Prostate gland (tissue), 2 donors: ENCODE results near the gene DDX52. TPM values are rescaled to one million over a fixed set of nuclear protein-coding genes. Genes with fewer than 3 reads are reported as not detected.

Experiments used
- DNase-seq: peaks from one replicate; pipeline ENCODE4 v3.0.0-alpha.2; 2019; ENCODE audit warnings: low spot score
- H3K27ac ChIP-seq, 2 donors: fragments of 200-600 bp; sonication (generic); 2 replicates each; pipeline ENCODE4 v1.5.1; 2017 to 2019
- H3K27me3 ChIP-seq: fragments of 200-600 bp; sonication (generic); replicated peaks from 2 replicates; pipeline ENCODE4 v1.5.1; 2019; ENCODE audit not compliant: insufficient read depth
- H3K36me3 ChIP-seq, 2 donors: fragments of 200-600 bp; sonication (generic); 1 replicate in 1 of 2; 2 replicates in 1 of 2; pipeline versions ENCODE4 v1.5.1 to v1.8.1; 2017 to 2019
- H3K4me1 ChIP-seq: fragments of 200-600 bp; sonication (generic); replicated peaks from 2 replicates; pipeline ENCODE4 v1.5.1; 2019
- H3K4me3 ChIP-seq, 2 donors: fragments of 200-600 bp; sonication (generic); 2 replicates each; pipeline ENCODE4 v1.5.1; 2017 to 2019
- H3K9me3 ChIP-seq: fragments of 200-600 bp; sonication (generic); 2 replicates; pipeline ENCODE4 v1.5.1; 2017
- POLR2A ChIP-seq: fragments of 450-650 bp; IDR thresholded peaks from one replicate; pipeline ENCODE4 v1.6.1; 2016; ENCODE audit warnings: antibody characterized with exemption, mild to moderate bottlenecking
- POLR2AphosphoS5 ChIP-seq: sonication (generic); formaldehyde crosslinking; IDR thresholded peaks from one replicate; pipeline ENCODE4 v1.6.1; 2017; ENCODE audit warnings: antibody characterized with exemption
- WGBS: methylation state at CpG from one replicate; pipeline ENCODE4 v1.1.5; 2018; 5-methylcytosine and 5-hydroxymethylcytosine counted together
- intact Hi-C: fragments of 100-400 bp; cut with DNase I; formaldehyde crosslinking; loops from one replicate; pipeline ENCODE4 v1.14.2; 2022
- total RNA-seq, 2 donors: library from RNA; depleted of rRNA; stranded (reverse); fragments of >200 nt; gene quantifications; one replicate each; pipeline ENCODE4 v1.1.0, GENCODE V29; 2016
- TF ChIP-seq, protein P1 (sequence below), 4 experiments: fragments of 200-600 bp in 2 of 4; fragments of 450-650 bp in 2 of 4; sonication (generic) in 2 of 4; IDR thresholded peaks; 1 replicate in 3 of 4; 2 replicates in 1 of 4; pipeline ENCODE4 v1.5.1; 2016 to 2019; ENCODE audit warnings: antibody characterized with exemption in 4 of 4, mild to moderate bottlenecking in 2 of 4, moderate library complexity in 2 of 4

Gene DDX52
- total RNA-seq, 2 donors from 2014 or later, result 14.8 to 17.5 TPM

DNA sequence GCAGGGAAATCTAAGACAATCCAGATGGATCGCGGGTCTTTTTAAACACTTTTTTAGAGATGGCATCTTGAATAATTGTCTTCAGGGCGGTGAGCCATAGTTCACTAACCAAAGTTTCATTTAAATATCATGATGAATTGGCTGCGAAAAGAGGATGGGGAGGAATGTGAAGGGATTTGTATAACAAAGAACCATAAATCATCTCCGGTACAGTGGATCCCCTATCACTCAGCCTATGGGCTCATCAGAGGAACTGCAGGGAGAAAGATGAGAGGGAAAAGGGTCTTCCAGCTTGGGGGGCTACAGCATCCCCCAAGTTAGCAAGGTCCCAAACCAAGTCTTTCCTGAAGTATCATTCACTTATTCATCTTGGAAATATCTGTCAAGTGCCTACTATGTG, 16.7 kb upstream of the DDX52 start:
- no peaks in the 10 kb centered on the region for H3K9me3 ChIP-seq
- 80% methylated on average over 5 of the region's 5 CpGs for WGBS
- H3K27ac ChIP-seq, result no peak overlapping the region
- TF ChIP-seq, protein P1, sequence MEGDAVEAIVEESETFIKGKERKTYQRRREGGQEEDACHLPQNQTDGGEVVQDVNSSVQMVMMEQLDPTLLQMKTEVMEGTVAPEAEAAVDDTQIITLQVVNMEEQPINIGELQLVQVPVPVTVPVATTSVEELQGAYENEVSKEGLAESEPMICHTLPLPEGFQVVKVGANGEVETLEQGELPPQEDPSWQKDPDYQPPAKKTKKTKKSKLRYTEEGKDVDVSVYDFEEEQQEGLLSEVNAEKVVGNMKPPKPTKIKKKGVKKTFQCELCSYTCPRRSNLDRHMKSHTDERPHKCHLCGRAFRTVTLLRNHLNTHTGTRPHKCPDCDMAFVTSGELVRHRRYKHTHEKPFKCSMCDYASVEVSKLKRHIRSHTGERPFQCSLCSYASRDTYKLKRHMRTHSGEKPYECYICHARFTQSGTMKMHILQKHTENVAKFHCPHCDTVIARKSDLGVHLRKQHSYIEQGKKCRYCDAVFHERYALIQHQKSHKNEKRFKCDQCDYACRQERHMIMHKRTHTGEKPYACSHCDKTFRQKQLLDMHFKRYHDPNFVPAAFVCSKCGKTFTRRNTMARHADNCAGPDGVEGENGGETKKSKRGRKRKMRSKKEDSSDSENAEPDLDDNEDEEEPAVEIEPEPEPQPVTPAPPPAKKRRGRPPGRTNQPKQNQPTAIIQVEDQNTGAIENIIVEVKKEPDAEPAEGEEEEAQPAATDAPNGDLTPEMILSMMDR (IDR thresholded peaks at IDR 0.05), result no peak
- no peak for TF ChIP-seq POLR2A
- TF ChIP-seq POLR2AphosphoS5, result no peak
- intact Hi-C loops, result loop anchor here (10.0 kb wide), 1 partner anchor 155 kb away; no protein-coding TSS in a partner anchor
- no peaks in the 10 kb centered on the region for H3K27me3 ChIP-seq
- no peaks in the 10 kb centered on the region for H3K36me3 ChIP-seq
- H3K4me3 ChIP-seq, result no peak overlapping the region
- DNase-seq, result no peak
- no peaks in the 10 kb centered on the region for H3K4me1 ChIP-seq

- 86% methylated on average over 1 of the region's 1 CpG for WGBS
- DNase-seq, result no peak
- intact Hi-C loops, result loop anchor here (10.0 kb wide), 1 partner anchor 158 kb away; no protein-coding TSS in a partner anchor
These were observed 14.0 kb upstream of the DDX52 start for GRCh38 chr17:37657202-37657601.

GRCh38 chr17:37651849-37652248, 8.6 kb upstream of the DDX52 start:
- 77% methylated on average over 2 of the region's 2 CpGs for WGBS
- no peak overlapping the region for H3K27ac ChIP-seq
- no peaks in the 10 kb centered on the region for H3K9me3 ChIP-seq
- no peaks in the 10 kb centered on the region for H3K27me3 ChIP-seq
- no peaks in the 10 kb centered on the region for H3K36me3 ChIP-seq
- no peak overlapping the region for H3K4me3 ChIP-seq
- intact Hi-C loops, result loop anchor here (10.0 kb wide), 1 partner anchor 163 kb away; no protein-coding TSS in a partner anchor
- TF ChIP-seq POLR2AphosphoS5 (no peak), POLR2A (no peak)
- TF ChIP-seq, protein P1 (IDR thresholded peaks at IDR 0.05), result no peak
- no peak for DNase-seq
- no peaks in the 10 kb centered on the region for H3K4me1 ChIP-seq

More at GRCh38 chr17:37657202-37657601, 14.0 kb upstream of the DDX52 start:
- TF ChIP-seq POLR2AphosphoS5 (no peak), POLR2A (no peak)
- TF ChIP-seq, protein P1 (IDR thresholded peaks at IDR 0.05), result no peak
- Histone ChIP-seq H3K36me3 (no peaks in the 10 kb centered on the region), H3K4me3 (no peak overlapping the region), H3K9me3 (no peaks in the 10 kb centered on the region), H3K27ac (no peak overlapping the region), H3K4me1 (no peaks in the 10 kb centered on the region), H3K27me3 (no peaks in the 10 kb centered on the region)

- Histone ChIP-seq H3K9me3 (no peaks in the 10 kb centered on the region), H3K4me3 (no peak overlapping the region), H3K4me1 (no peaks in the 10 kb centered on the region), H3K27me3 (no peaks in the 10 kb centered on the region), H3K27ac (no peak overlapping the region), H3K36me3 (no peaks in the 10 kb centered on the region)
- no peak for DNase-seq
- intact Hi-C loops, result loop anchor here (10.0 kb wide), 1 partner anchor 164 kb away; no protein-coding TSS in a partner anchor
- TF ChIP-seq, protein P1 (IDR thresholded peaks at IDR 0.05), result peak in 2 of 4 experiments; percentile 37 to 40
- TF ChIP-seq POLR2AphosphoS5, result no peak
- WGBS, result 66% methylated on average over 6 of the region's 6 CpGs
These were observed 7.3 kb upstream of the DDX52 start for GRCh38 chr17:37650419-37651003.

DNA sequence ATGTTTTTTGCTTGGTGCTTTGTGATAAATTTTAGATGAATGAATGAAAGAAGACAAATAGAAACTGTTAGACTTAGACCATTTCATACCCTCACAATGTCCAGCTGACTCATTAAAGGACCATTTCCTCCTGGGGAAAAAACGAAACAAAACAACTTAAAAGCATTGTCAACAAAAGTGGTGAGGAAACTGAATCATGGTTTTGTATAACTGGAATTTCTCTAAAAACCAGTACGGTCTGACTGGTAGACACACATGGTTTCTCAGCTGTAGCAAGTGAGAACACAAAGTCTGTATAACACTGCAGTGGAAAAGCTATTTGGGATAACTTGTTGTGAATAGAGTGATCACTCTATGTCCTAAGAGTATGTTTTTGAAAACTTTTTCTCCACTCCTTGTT, 5.3 kb upstream of the DDX52 start:
- no peak for DNase-seq
- no peak for TF ChIP-seq POLR2A
- TF ChIP-seq POLR2AphosphoS5, result no peak
- TF ChIP-seq, protein P1 (IDR thresholded peaks at IDR 0.05), result no peak
- H3K27me3 ChIP-seq, result no peaks in the 10 kb centered on the region
- no peaks in the 10 kb centered on the region for H3K36me3 ChIP-seq
- WGBS, result 50% methylated on average over 2 of the region's 2 CpGs
- no peak overlapping the region for H3K27ac ChIP-seq
- intact Hi-C loops, result no loop called here
- H3K4me3 ChIP-seq, result no peak overlapping the region
- no peaks in the 10 kb centered on the region for H3K9me3 ChIP-seq
- H3K4me1 ChIP-seq, result no peaks in the 10 kb centered on the region
